Measurements from ENCODE around the gene PTPRN2. TPM values are rescaled to one million over a fixed set of nuclear protein-coding genes. Genes with fewer than 3 reads are reported as not detected.

The PTPRN2 gene
- total RNA-seq, 1 donor from 2014 or later, result 2.4 TPM

DNA sequence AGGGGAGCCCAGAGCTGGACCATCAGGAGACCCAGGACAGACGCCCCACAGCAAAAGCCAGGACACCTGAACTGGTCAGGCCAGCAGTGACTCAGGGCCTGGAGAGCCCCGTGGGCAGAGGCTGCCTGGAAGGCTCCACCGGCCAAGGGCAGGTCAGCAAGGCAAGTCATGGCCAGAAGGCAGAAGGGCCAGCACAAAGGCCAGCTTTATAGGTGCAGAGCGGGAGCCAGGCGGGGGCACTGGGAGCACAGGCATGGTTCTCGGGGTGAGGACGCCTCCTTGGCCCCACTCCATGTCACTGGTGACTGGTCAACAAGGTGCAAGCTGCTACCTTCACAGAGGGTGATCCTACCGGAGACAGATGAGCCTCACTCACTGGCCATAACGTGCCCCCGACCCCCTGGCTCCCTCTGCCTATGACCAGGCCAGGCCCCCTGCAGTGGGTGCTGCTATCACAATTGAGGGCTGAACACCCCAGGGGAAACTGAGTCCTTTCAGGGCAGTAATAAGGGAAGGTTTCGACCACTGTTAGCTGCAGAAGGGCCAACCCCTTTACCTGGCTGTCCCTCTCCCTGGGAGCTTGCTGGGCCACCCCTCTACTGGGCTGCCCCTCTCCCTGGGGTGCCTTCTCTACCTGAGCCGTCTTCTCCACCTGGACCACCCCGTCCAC is 317.4 kb downstream of the PTPRN2 start:
- no peak for DNase-seq (ENCODE audit: low read depth in 2 of 2)

DNA sequence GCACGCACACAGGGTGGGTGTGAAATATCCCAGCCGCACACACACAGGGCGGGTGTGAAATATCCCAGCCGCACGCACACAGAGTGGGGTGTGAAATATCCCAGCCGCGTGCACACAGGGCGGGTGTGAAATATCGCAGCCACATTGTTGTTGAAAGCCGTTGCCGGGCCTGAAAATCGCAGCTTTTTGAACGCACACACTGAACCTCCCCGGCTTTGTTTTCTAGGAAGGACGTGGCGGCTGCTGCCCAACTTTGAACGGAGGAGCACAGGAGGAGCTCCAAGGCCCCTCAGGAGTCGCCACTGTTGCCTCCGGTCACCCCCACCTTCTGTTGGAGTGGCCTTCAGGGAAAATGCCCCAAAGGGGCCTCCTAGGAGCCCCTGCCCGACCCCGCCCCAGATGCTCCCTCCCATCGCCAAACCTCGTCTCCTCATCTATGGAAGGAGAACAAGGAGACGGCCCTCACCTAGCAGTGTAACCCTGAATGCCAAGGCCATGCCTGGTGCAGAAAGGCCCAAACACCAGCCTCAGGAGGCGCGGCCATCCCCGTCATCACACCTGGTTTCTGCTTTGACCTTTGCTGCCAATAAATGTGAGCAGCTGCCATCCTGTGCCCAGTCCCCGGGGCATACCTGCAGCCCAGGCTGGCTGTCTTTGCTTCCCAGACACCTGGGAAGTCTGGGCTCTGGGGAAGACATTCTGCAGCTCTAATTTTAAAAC is 318.6 kb downstream of the PTPRN2 start:
- no peak for DNase-seq (ENCODE audit: low read depth in 2 of 2)

DNA sequence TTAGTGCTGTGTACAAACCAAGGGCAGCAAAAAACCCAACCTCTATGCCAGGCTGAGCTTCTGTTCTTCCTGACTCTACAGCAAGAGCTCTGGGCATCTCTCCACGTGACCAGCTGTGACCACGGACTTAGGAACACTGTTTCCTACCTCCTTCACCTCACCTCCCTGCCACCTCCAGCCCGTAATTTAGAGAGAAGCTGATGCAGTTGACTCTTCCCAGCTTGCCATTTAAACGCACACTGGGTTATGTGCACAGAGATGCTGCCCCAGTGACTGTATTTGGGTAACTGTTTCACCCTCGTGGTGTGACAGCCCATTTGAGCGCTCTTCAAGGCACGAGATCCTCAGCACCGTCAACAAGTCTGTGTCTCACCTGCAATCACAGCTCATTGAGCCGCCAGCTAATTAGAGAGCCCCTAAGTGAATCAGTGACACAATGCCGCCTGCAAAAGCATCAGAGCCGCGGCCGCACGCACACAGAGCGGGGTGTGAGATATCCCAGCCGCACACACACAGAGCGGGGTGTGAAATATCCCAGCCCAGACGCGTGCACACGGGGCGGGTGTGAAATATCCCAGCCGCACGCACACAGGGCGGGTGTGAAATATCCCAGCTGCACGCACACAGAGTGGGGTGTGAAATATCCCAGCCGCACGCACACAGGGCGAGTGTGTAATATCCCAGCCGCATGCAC is 319.7 kb downstream of the PTPRN2 start:
- no peak for DNase-seq (ENCODE audit: low read depth in 2 of 2)

DNA sequence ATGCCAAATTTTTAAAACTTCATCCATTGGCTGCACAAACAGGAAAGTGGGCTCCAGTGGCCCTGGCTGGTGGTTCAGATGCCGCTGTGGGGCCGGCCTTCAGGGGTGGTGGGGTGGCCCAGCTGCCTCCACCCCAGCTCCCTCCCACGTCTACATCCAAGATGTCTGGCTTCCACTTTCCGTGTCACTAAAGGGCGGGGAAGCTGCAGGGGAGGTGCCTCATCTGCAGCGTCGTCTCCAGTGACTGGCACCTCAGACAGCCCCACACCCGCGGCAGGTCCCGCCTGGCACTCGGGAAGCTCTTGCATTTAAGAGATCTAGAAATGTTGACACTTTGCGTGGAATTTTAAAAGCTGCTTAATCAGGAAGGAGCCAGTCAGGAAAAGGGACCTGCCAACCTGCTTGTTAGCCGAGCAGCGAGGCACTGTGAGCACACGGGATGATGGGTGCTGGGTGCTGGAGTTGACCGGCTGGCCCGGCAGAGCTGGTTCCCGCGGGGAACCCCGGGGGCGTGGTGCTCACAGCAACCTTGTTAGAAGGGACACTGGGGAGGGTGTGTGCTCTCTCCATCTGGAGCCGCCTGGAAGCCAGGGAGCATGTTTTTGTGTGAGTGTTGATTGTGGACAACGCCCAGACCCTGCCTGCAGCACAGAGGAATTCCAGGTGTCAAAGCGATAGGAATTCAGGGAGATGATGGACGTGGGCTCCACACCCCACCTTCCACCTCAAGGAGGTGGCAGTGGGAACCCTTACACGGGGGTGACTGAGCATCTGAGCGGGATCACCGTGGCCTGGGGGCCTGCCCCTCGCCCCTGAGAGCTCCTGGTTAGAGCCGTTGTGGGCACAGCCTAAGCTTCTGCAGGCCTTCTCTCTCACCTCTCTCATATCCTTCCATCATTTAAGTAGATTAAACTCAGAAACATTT is 320.5 kb downstream of the PTPRN2 start:
- DNase-seq (ENCODE audit: low read depth in 2 of 2), result no peak

DNA sequence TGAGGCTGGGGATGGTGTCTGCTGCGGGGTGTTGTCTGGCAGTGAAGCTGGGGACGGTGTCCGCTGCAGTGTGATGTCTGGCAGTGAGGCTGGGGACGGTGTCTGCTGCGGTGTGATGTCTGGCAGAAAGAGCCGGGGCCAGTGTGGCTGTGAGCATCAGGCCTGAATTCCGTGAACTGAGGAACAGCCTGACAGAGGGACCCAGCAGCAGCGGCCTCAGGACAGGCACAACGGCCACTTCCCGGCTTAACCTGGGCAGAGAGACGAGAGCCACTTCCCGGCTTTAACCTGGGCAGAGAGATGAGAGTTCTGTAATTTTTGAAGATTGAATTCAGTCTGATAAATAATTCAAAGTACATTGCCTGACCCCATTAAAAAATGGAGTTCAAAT is 321.2 kb downstream of the PTPRN2 start:
- no peak for DNase-seq (ENCODE audit: low read depth in 2 of 2)

DNA sequence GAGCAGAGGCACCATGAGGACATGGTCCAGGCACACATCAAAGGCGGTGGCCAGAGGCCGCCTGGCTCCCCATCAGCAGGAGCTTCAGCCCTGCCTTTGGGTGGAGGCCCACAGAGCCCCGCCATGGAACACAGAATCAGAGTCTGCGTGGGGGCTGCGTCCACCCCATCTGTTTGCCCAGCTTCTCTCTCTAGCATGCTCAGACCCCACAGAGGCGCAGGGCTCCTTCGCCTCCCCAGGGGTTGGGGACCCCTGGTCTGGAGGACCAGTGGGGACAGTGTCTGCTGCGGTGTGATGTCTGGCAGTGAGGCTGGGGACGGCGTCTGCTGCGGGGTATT is 321.9 kb downstream of the PTPRN2 start:
- DNase-seq (ENCODE audit: low read depth in 2 of 2), result no peak

DNA sequence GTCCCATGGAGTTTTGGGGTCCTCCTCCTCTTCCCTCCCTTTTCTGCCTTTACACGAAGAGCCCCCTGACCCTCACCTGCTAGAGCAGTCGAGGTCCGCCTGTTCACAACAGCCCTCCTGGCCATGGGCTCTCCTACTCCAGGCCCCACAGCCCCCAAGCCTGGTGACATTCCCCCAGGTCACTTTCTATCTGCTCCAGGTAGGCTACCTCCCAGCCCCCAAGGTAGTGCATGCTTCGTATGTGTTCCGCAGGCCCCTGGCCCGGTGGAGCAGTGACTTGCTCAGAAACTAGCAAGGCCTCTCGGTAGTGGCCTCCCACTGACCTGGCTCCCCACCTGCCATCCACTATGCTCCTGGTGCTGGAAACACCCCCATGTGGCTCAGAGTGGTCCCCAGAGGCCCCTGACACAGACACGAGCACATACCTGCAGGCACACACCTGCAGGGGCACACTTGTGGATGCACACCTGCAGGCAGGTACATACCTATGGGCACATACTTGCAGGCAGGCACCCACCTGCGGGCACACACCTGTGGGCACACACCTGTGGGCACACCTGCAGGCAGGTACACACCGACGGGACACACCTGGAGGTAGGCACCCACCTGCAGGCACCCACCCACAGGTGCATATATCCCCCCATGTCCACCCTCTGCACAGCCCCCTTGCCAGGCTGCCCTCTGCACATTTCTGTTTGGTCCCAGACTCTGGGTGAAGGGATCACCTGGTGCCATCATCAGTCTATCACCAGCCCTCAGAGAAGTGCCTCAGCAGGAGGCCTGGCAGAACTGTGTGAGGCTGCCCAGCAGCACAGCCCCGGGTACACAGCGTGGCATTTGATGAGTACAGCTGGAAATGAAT is 322.5 kb downstream of the PTPRN2 start:
- no peak for DNase-seq (ENCODE audit: low read depth in 2 of 2)

DNA sequence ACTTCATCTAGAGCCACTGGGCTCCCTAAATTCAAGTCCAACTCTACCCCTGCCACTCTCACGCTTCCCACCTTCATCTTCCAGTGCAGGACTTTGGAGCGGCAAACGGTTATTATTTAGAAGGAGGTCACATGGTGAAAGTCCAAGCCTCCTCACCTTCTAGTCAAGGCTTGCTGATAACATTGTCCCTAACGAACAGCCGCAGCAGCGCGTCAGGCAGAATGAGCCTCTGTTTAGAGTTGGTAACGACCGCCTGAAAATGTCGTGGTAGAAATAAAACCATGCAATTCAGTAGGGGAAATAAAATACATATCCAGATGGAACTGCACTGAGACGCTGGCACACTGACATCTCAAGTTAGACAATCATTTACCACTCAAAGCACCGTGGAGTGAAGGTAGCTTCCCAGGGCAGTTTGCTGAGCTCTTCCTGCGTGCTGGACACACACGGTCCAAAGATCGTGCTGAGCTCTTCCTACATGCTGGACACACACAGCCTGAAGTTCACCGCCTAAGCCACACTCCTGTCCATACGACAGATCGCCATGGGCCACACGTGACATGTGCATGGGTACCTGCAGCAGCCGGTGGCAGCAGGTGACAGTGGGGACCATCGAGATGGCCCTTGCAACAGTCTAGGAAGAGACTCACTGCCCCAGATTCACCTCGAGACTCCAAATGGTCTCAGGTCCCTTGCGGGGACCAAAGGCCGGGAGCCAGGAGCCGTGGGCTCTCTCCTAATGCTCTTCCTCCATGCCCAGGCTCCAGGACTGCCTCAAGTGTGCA is 323.5 kb downstream of the PTPRN2 start:
- DNase-seq (ENCODE audit: low read depth in 2 of 2), result no peak

DNA sequence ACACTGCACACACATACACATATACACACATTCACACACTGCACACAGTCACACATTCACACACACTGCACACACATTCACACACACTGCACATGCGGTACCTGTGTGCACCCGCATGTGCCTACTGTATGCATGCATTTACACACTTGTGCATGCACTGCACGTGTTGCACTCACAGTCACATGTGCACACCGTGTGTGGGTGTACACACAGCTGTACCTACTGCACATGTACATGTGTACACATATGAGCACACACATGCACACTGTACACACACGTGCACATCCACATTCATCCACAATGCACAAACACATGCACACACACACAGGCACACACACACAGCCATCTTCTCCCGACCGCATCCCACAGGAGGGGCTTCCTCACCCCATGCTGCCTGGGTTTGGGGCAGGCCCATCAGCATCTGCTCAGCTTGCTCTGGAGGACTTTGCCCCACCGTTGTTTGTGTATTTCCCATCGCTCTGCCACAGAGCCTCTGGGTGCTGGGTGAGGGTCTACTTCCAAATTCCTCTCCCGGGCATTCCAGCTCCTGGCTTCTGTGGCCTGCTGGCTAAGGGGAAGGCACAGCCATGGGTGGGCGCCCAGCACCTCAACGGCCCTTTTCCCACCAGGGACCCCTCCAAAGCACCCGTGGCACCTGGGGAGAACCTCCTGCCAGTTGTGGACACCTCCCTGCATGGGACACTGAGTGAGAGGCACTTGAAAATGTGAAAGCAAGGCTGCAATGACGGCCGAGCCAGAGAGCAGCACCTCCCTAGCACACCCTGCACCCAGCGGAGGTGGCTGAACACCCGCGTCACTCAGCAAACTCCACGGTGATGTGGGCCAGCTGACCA is 324.3 kb downstream of the PTPRN2 start:
- no peak for DNase-seq (ENCODE audit: low read depth in 2 of 2)

DNA sequence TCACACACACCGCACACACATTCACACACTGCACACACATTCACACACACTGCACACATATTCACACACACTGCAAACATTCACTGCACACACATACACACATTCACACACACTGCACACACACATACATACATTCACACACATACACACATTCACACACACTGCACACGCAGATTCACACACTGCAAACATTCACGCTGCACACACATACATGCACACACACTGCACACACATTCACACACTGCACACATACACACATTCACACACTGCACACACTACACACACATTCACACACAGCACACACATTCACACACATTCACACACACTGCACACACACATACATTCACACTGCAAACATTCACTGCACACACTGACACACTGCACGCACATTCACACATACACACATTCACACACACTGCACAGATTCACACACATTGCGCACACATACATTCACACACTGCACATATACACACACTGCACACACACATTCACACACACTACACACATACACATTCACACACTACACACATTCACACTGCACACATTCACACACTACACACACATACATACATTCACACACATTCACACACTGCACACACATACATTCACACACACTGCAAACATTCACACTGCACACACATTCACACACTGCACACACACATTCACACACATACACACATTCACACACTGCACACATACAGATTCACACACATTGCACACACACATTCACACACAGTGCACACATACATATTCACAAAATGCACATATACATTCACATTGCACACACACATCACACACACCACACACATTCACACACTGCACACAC is 325.1 kb downstream of the PTPRN2 start:
- no peak for DNase-seq (ENCODE audit: low read depth in 2 of 2)

DNA sequence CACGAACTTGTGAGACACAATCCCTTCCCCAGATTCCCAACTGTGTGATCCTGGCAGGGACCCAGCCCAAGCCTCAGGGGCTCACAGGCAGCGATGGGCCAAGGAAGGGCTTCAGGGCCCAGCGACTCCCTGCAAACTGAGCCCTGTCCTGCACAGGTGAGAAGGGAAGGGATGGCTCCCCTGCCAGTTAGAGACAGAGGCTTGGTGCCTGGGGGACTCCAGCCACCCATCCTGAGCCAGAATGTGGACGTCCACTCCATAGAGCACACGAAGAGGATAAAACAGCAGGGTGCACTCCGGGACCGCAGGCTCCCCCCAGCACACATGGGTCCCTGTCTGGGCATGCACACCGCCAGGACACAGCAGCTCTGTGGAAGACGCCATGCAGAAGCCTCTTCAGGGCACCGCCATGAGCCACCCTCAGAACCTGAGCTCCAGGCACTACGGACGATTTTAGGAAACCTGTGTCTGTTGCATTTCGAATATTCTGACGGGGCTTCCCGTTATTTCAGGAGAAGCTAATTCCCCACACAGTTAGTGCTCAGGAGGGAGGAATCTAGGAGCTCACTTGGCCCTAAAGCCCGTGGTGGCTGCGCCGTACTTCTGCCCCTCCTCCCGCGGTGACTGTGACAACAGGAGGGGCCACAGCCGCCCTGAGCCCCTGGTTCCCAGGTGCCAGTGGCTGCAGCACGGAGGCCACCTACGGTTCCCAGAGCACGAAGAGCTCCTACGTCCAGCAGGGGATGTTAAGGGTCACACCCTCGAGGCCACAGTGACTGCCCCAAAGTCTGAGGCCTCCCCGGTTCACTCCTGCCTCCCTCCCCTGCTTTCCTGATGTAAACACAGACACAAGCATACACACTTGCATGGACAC is 326.0 kb downstream of the PTPRN2 start:
- no peak for DNase-seq (ENCODE audit: low read depth in 2 of 2)

DNA sequence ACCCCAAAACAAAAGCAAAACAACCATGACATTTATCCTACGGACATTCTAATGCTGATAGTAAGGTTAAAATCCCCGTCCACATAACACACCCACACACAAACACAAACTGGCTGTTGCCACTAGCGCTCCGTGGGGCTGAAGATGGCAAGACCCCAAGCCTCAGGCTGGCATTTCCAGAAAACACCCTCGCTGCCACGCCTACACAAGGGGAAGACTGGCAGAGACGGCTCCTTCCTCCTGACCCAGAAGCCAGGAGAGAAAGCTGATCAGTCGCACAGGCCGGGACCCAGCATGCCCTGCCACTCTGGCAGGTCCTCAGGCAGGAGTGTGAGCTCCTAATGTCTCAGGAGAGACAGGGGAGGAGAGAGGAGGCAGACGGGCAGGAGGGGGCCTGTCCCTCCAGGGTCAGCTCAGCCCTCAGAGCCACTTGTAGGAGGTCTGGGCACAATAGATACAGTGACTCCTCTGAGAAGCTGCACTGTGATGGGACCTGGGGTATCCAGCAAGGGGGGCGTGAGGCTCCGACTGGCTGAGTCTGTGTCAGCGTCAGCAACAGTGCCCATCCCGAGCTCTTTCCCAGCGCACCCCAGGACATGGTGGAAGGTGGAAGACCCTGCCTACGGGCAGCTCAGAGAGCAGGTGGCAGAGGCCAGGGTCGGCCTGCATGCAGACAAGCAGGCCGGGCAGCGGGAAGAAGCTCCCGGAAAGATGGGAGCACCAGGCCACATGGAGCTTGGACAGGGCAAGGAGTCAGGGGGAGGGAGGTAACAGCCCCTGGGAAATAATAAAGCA is 326.9 kb downstream of the PTPRN2 start:
- DNase-seq (ENCODE audit: low read depth in 2 of 2), result no peak

DNA sequence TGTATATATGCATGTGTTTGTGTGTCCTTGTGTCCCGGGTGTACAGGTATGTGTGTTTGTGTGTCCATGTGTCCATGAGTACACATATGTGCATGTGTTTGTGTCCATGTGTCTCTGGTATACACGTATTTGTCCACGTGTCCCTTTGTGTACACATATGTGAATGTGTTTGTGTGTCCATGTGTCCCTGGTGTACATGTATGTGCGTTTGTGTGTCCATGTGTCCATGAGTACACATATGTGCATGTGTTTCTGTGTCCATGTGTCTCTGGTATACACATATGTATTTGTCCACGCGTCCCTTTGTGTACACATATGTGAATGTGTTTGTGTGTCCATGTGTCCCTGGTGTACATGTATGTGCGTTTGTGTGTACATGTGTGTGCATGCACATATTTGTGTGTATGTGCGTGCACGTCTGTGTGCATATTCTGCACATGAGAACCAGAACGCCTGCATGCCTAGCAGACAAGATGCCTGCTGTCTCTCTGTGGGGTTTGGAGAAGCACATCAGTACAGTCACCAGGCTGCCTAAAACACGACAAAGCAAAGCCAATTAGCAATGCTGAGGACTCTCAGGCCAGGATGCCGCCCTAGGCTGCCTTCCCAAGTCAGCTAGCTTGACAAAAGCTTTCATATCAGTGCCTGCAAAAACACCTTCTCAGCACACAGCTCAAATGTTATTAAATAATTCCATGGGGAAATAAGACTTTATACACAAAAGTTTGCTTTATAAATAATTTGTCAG is 327.8 kb downstream of the PTPRN2 start:
- DNase-seq (ENCODE audit: low read depth in 2 of 2), result no peak

DNA sequence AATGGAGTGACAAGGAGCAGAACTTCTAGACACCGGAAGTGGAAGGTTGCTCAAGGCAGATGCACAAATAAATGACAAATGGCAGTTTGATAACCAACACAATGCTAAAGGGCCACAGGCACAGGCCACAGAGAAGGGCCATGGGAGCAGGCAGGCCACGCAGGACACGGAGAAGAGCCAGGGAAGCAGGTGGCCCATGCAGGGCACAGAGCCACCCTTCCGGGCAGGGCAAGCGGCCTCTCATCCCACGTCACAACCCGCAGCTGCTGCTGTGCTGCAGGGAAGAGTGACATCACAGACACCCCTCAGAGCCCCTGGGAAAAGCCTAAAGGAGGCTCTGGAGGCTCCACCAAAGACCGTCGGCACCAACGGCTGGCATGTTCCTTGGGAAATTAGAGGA is 328.5 kb downstream of the PTPRN2 start:
- DNase-seq (ENCODE audit: low read depth in 2 of 2), result no peak

DNA sequence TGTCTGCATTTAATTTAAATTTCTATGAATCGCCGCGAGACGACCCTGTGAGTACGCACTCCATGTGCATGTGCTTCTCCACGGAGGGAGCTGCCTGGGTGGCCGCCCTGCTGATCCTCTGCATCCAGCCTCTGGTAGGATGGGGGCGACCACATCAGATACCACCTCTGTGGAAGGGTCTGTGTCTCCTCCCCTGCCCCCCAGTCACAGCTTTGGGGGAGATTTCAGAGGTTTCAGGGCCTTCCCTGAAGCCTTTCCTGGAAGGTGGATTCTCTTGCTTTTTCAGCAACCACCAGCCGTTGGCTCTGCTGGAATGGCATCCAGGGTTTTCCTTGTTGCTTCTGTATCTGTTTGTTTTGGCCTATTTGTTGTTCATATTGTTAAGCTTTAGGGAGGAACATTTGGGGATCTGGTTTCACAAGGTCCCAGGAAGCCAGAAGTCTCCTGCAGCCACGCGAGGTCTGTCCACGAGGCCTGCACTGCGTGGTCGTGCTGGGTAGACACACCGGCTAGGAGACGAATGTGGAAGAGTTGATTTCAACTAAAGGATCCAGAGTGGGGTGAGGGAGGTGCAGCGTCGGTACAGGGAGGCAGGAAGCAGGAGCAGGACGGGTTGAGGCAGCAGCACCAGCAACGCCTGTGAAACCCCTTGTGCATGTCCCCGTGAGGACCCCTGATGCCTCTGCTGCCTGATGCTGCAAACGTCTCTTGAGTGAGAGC is 329.1 kb downstream of the PTPRN2 start:
- no peak for DNase-seq (ENCODE audit: low read depth in 2 of 2)
